GM12878 (cell line): Measurements from ENCODE around the gene SHF. TPM values are rescaled to one million over a fixed set of nuclear protein-coding genes. Genes with fewer than 3 reads are reported as not detected.

Source experiments
- ATAC-seq: fragments of 200-7000 bp; cut with Tn5 transposase; 3 replicates; pipeline ENCODE4 v1.9.1; 2020; ENCODE audit warnings: mild to moderate bottlenecking, moderate library complexity
- BruUV-seq: library from RNA; stranded (reverse); fragments of 400-500 nt; replicated peaks from 2 replicates; lab custom pipeline; 2021; lab: Mats Ljungman, UMichigan
- CTCF ChIA-PET: fragments of 300-600 bp; sonication (Branson Sonifier 250); formaldehyde crosslinking; extraction: SDS; loops from one replicate; lab custom pipeline; 2021; ENCODE audit warnings: inconsistent platforms; lab: Yijun Ruan, JAX
- POLR2A ChIA-PET: fragments of 350-600 bp; formaldehyde crosslinking; extraction: SDS; loops from one replicate; lab custom pipeline; 2021; ENCODE audit warnings: inconsistent platforms; lab: Charles Lee
- RAD21 ChIA-PET: fragments of 300-600 bp; sonication (Branson Sonifier 250); formaldehyde crosslinking; loops from one replicate; lab custom pipeline; 2023; ENCODE audit warnings: antibody characterized with exemption; ENCODE audit not compliant: unreplicated experiment; lab: Charles Lee
- SMC1A ChIA-PET: fragments of 300-600 bp; sonication (Branson Sonifier 250); formaldehyde crosslinking; loops from one replicate; lab custom pipeline; 2023; ENCODE audit not compliant: unreplicated experiment, uncharacterized antibody; lab: Charles Lee
- DNase-seq: peaks from one replicate; pipeline ENCODE4 v3.0.0-alpha.2; 2011; ENCODE audit warnings: low read depth, low spot score
- FAIRE-seq: peaks from 3 replicates; lab custom pipeline; 2011; peaks lifted over from hg19 to GRCh38; lab: Jason Lieb, UNC
- H2AFZ ChIP-seq: 2 replicates; pipeline ENCODE4 v1.6.0; 2011; ENCODE audit warnings: low read depth, low read length, control low read depth; ENCODE audit not compliant: control insufficient read depth
- H3K27ac ChIP-seq: 2 replicates; pipeline ENCODE4 v1.5.1; 2011; ENCODE audit warnings: control low read depth; ENCODE audit not compliant: control insufficient read depth, insufficient read depth
- H3K27me3 ChIP-seq, 2 experiments: replicated peaks in 1 of 2; 2 replicates each; pipeline versions ENCODE4 v1.6.0 to v1.6.1; 2011; ENCODE audit warnings: low read length in 1 of 2; ENCODE audit not compliant: control insufficient read depth in 2 of 2, insufficient read depth in 2 of 2
- H3K36me3 ChIP-seq, 2 experiments: 2 replicates each; pipeline ENCODE4 v1.5.1; 2011; ENCODE audit warnings: low read length in 1 of 2; ENCODE audit not compliant: control insufficient read depth in 2 of 2, insufficient read depth in 2 of 2
- H3K4me1 ChIP-seq: 2 replicates; pipeline ENCODE4 v1.6.1; 2011; ENCODE audit warnings: mild to moderate bottlenecking, low read length, moderate library complexity, mixed read lengths; ENCODE audit not compliant: control insufficient read depth, insufficient read depth
- H3K4me2 ChIP-seq: 2 replicates; pipeline ENCODE4 v1.6.0; 2011; ENCODE audit warnings: control low read depth; ENCODE audit not compliant: control insufficient read depth, insufficient read depth
- H3K4me3 ChIP-seq: fragments of 200-600 bp; sonication (generic); 2 replicates; pipeline ENCODE4 v1.5.1; 2016
- H3K79me2 ChIP-seq: 2 replicates; pipeline ENCODE4 v1.6.0; 2011; ENCODE audit warnings: low read length; ENCODE audit not compliant: control insufficient read depth, insufficient read depth
- H3K9ac ChIP-seq: 2 replicates; pipeline ENCODE4 v1.8.0; 2011; ENCODE audit warnings: low read length, control low read depth, mixed read lengths; ENCODE audit not compliant: control insufficient read depth, insufficient read depth
- H3K9me3 ChIP-seq: replicated peaks from 3 replicates; pipeline ENCODE4 v1.5.1; 2011; ENCODE audit warnings: mild to moderate bottlenecking, low read length; ENCODE audit not compliant: control insufficient read depth, insufficient read depth
- H4K20me1 ChIP-seq: 2 replicates; pipeline ENCODE4 v1.6.0; 2011; ENCODE audit not compliant: control insufficient read depth, insufficient read depth
- IKZF1 ChIP-seq: fragments of 450-650 bp; conservative IDR thresholded peaks from 2 replicates; pipeline ENCODE4 v1.6.1; 2017; ENCODE audit warnings: antibody characterized with exemption, mild to moderate bottlenecking
- IRF4 ChIP-seq: IDR thresholded peaks from 2 replicates; pipeline ENCODE4 v1.6.1; 2011; ENCODE audit warnings: low read depth, low read length
- PKNOX1 ChIP-seq: fragments of 450-650 bp; IDR thresholded peaks from 2 replicates; pipeline ENCODE4 v1.6.1; 2016; ENCODE audit warnings: mild to moderate bottlenecking
- SKIL ChIP-seq: fragments of 450-650 bp; IDR thresholded peaks from 2 replicates; pipeline ENCODE4 v1.6.1; 2017; ENCODE audit warnings: mild to moderate bottlenecking, low read depth, inconsistent platforms; ENCODE audit not compliant: poor library complexity, severe bottlenecking
- SMC3 ChIP-seq: IDR thresholded peaks from 2 replicates; pipeline ENCODE4 v1.6.1; 2011; ENCODE audit warnings: low read length, improper control_type of control experiment, borderline replicate concordance
- TCF12 ChIP-seq: IDR thresholded peaks from 2 replicates; pipeline ENCODE4 v1.6.1; 2011; ENCODE audit warnings: low read depth, mild to moderate bottlenecking, low read length
- WGBS: methylation state at CpG from one replicate; pipeline ENCODE4 v1.1.6; 2016; ENCODE audit warnings: low lambda C conversion rate; ENCODE audit not compliant: insufficient replicate concordance, insufficient coverage; ENCODE audit errors: missing lambda C conversion rate; 5-methylcytosine and 5-hydroxymethylcytosine counted together
- in situ Hi-C: fragments of 300-500 bp; cut with MboI; formaldehyde crosslinking; loops from 9 replicates; pipeline ENCODE4 v1.14.3; 2018; ENCODE audit warnings: mixed read lengths
- intact Hi-C: fragments of 100-400 bp; cut with micrococcal nuclease; formaldehyde crosslinking; loops from one replicate; pipeline ENCODE4 v1.14.2; 2022; ENCODE audit not compliant: unreplicated experiment
- polyA plus RNA-seq, 11 experiments: library from polyadenylated mRNA; depleted of rRNA in 4 of 11; unstranded in 6 of 11; stranded (reverse) in 5 of 11; fragments of >200 nt; fragmentation: Nextera tagmentation in 4 of 11; fragmentation: Illumina TruSeq in 1 of 11; extraction: Ambion mirVana in 4 of 11; extraction: Trizol in 1 of 11; gene quantifications; 1 replicate in 1 of 11; 2 replicates in 10 of 11; pipeline versions ENCODE4 v1.2.1 to v1.2.3, GENCODE V29; 2011 to 2016; ENCODE audit warnings: inconsistent platforms in 2 of 11, missing spikeins in 2 of 11, low read depth in 1 of 11
- total RNA-seq, 4 experiments: library from RNA; depleted of rRNA in 3 of 4; stranded (reverse); fragments of >200 nt in 3 of 4; fragmentation: Illumina TruSeq in 1 of 4; extraction: Trizol in 1 of 4; gene quantifications; 2 replicates each; pipeline versions ENCODE4 v1.2.1 to v1.2.3, GENCODE V29; 2013 to 2021

SHF gene
- total and polyA plus RNA-seq, 10 of the 15 experiments (the other 5 are each of a cell fraction or from before 2014, with no cell fraction given) = 0.04 to 5.7 (median 1.0) TPM; not detected in 1

DNA sequence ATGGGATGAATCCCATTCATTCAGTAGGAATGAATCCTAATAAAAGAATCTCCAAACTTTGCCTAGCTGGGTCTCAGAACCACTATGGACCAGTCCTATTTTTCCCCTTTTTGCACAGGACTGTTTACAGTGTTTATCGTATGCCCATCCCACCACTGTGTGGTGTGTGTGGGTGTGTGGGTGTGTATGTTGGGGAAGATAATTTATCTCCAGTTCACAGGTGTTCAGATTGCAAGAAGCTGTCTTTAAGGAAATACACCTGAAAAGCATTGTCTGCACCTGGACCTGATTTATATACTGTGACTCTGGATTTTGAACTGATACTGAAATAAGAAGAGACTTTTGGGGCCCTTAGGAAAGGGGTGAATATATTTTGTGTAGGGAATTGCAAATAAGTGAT lies 24.7 kb upstream of the SHF start:
- H3K4me2 ChIP-seq = no peak overlapping the region
- no peaks in the 10 kb centered on the region for H3K27me3 ChIP-seq
- CTCF ChIA-PET = interaction anchor here (0.7 to 4.6 kb wide), 5 partner anchors 14 to 49 kb away, joined by 3 to 27 read pairs (median 6); no protein-coding TSS in a partner anchor
- H3K79me2 ChIP-seq = no peaks in the 10 kb centered on the region
- no peak for ATAC-seq
- POLR2A ChIA-PET = no interaction called here
- no TSS peak for BruUV-seq
- DNase-seq = no peak
- H4K20me1 ChIP-seq = no peaks in the 10 kb centered on the region
- no peak for FAIRE-seq
- H3K27ac ChIP-seq = no peak overlapping the region
- RAD21 ChIA-PET = interaction anchor here (0.9 to 1.8 kb wide), 4 partner anchors 8 to 96 kb away, joined by 3 read pairs; no protein-coding TSS in a partner anchor
- no peaks in the 10 kb centered on the region for H3K4me1 ChIP-seq
- no peaks in the 10 kb centered on the region for H3K36me3 ChIP-seq
- SMC1A ChIA-PET = interaction anchor here (1.3 to 1.8 kb wide), 4 partner anchors 10 to 245 kb away, joined by 3 to 5 read pairs (median 4); no protein-coding TSS in a partner anchor
- in situ Hi-C loops (no loop called here), intact Hi-C loops (no loop called here)
- no peak overlapping the region for H3K9ac ChIP-seq
- H3K4me3 ChIP-seq = no peak overlapping the region
- no peak for TF ChIP-seq SMC3
- no peak for TF ChIP-seq TCF12
- TF ChIP-seq PKNOX1 = no peak
- no peak for TF ChIP-seq IRF4
- no peak for TF ChIP-seq SKIL
- TF ChIP-seq IKZF1 = no peak
- TF ChIP-seq, all 136 proteins: peak for 0
- 6% methylated on average over 1 of the region's 1 CpG for WGBS
- Histone ChIP-seq H3K9me3 (no peaks in the 10 kb centered on the region), H2AFZ (no peak overlapping the region)
